PC-3 (cell line): Measurements from ENCODE around the gene HCAR3. TPM values are rescaled to one million over a fixed set of nuclear protein-coding genes. Genes with fewer than 3 reads are reported as not detected.

Experiments
- ATAC-seq: fragments of 200-7000 bp; cut with Tn5 transposase; 2 replicates; pipeline ENCODE4 v1.9.1; 2020; ENCODE audit warnings: mild to moderate bottlenecking, moderate library complexity
- BruUV-seq: library from RNA; stranded (reverse); fragments of 400-500 nt; replicated peaks from 2 replicates; lab custom pipeline; 2021; lab: Mats Ljungman, UMichigan
- CTCF ChIA-PET: fragments of 300-600 bp; sonication (Branson Sonifier 250); formaldehyde crosslinking; loops from one replicate; lab custom pipeline; 2022; ENCODE audit warnings: antibody characterized with exemption; lab: Charles Lee
- POLR2A ChIA-PET: fragments of 300-600 bp; sonication (Branson Sonifier 250); formaldehyde crosslinking; loops from one replicate; lab custom pipeline; 2022; ENCODE audit warnings: antibody characterized with exemption; ENCODE audit not compliant: unreplicated experiment; lab: Charles Lee
- DNase-seq: peaks from one replicate; pipeline ENCODE4 v3.0.0-alpha.2; 2015
- H2AFZ ChIP-seq: fragments of 300-600 bp; sonication (generic); 2 replicates; pipeline ENCODE4 v1.6.0; 2016; ENCODE audit warnings: antibody characterized with exemption, low read length
- H3F3A ChIP-seq: fragments of 300-600 bp; sonication (generic); one replicate; pipeline ENCODE4 v1.6.0; 2017; ENCODE audit warnings: antibody characterized with exemption, low read length, control low read depth, mild to moderate bottlenecking; ENCODE audit not compliant: unreplicated experiment
- H3K27ac ChIP-seq: fragments of 300-600 bp; sonication (generic); 2 replicates; pipeline ENCODE4 v1.5.1; 2016; ENCODE audit warnings: mild to moderate bottlenecking, low read length
- H3K27me3 ChIP-seq: fragments of 300-600 bp; sonication (generic); 2 replicates; pipeline ENCODE4 v1.6.1; 2016; ENCODE audit warnings: low read length, mixed read lengths
- H3K36me3 ChIP-seq: fragments of 300-600 bp; sonication (generic); 2 replicates; pipeline ENCODE4 v1.6.1; 2016; ENCODE audit warnings: low read depth, mixed run types, low read length, mixed read lengths
- H3K4me1 ChIP-seq: fragments of 300-600 bp; sonication (generic); 2 replicates; pipeline ENCODE4 v1.5.1; 2016; ENCODE audit warnings: low read length; ENCODE audit not compliant: insufficient read depth
- H3K4me2 ChIP-seq: fragments of 300-600 bp; sonication (generic); 2 replicates; pipeline ENCODE4 v1.6.0; 2016; ENCODE audit warnings: low read length
- H3K4me3 ChIP-seq: fragments of 300-600 bp; sonication (generic); 2 replicates; pipeline ENCODE4 v1.5.1; 2016; ENCODE audit warnings: mild to moderate bottlenecking, low read length, mixed read lengths
- H3K79me2 ChIP-seq: fragments of 300-600 bp; sonication (generic); 2 replicates; pipeline ENCODE4 v1.6.1; 2017; ENCODE audit warnings: low read length, mixed read lengths
- H3K9ac ChIP-seq: fragments of 300-600 bp; sonication (generic); 2 replicates; pipeline ENCODE4 v1.6.0; 2016; ENCODE audit warnings: mild to moderate bottlenecking, low read length
- H3K9me2 ChIP-seq: fragments of 300-600 bp; sonication (generic); replicated peaks from 2 replicates; pipeline ENCODE4 v1.6.1; 2016; ENCODE audit warnings: mixed run types, low read length, mixed read lengths
- H3K9me3 ChIP-seq: fragments of 300-600 bp; sonication (generic); 2 replicates; pipeline ENCODE4 v1.6.1; 2016; ENCODE audit warnings: low read length, mixed read lengths
- H4K20me1 ChIP-seq: fragments of 300-600 bp; sonication (generic); 2 replicates; pipeline ENCODE4 v1.6.1; 2016; ENCODE audit warnings: low read length, mixed read lengths
- CTCF ChIP-seq: fragments of 300-600 bp; sonication (generic); conservative IDR thresholded peaks from 2 replicates; pipeline ENCODE4 v1.5.1; 2017; ENCODE audit warnings: antibody characterized with exemption, low read depth, mild to moderate bottlenecking, low read length
- EZH2 ChIP-seq: fragments of 300-600 bp; sonication (generic); IDR thresholded peaks from one replicate; pipeline ENCODE4 v1.6.1; 2017; ENCODE audit warnings: antibody characterized with exemption, mild to moderate bottlenecking, low read length; ENCODE audit not compliant: unreplicated experiment
- EZH2phosphoT487 ChIP-seq: fragments of 300-600 bp; sonication (generic); IDR thresholded peaks from 2 replicates; pipeline ENCODE4 v1.6.1; 2018; ENCODE audit warnings: mild to moderate bottlenecking, antibody characterized with exemption, low read length, borderline replicate concordance
- intact Hi-C: fragments of 100-400 bp; cut with micrococcal nuclease; formaldehyde crosslinking; loops from 2 replicates; pipeline ENCODE4 v1.9.0; 2023
- total RNA-seq: library from RNA; depleted of rRNA; stranded (reverse); fragments of >200 nt; gene quantifications from 2 replicates; pipeline ENCODE4 v1.2.3, GENCODE V29; 2014

Gene HCAR3
- total RNA-seq, 1 experiment from 2014 or later = not detected

DNA sequence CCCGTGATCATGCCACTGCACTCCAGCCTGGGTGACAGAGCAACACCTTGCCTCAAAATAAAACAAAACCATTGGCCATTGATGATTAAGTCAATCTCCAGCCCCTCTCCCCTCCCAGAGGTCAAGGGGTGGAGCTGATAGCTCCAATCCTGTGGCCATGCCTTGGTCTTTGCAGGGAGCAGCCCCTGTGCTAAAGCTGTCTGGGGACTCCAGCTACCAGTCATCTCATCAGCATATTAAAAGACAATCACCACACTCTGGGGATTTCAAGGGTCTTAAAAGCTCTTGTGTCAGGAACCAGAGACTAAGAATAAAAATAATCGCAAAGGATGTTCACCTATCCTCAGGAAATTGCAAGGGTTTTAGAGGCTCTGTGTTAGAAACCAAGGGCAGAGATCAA lies 44.1 kb downstream of the HCAR3 start:
- Histone ChIP-seq H3K27me3 (no peaks in the 10 kb centered on the region), H3K9me3 (no peaks in the 10 kb centered on the region), H2AFZ (no peak overlapping the region), H3K79me2 (no peaks in the 10 kb centered on the region), H3K9ac (no peak overlapping the region), H3K4me2 (no peak overlapping the region), H3F3A (peaks cover 6% of the 10 kb centered on the region), H4K20me1 (no peaks in the 10 kb centered on the region), H3K9me2 (no peaks in the 10 kb centered on the region), H3K36me3 (no peaks in the 10 kb centered on the region), H3K4me1 (peaks cover 23% of the 10 kb centered on the region), H3K27ac (no peak overlapping the region), H3K4me3 (no peak overlapping the region)
- DNase-seq = no peak
- intact Hi-C loops = no loop called here
- ChIA-PET CTCF (no interaction called here), POLR2A (no interaction called here)
- TF ChIP-seq EZH2 (no peak), EZH2phosphoT487 (no peak), CTCF (no peak)
- no peak for ATAC-seq
- BruUV-seq = no TSS peak

DNA sequence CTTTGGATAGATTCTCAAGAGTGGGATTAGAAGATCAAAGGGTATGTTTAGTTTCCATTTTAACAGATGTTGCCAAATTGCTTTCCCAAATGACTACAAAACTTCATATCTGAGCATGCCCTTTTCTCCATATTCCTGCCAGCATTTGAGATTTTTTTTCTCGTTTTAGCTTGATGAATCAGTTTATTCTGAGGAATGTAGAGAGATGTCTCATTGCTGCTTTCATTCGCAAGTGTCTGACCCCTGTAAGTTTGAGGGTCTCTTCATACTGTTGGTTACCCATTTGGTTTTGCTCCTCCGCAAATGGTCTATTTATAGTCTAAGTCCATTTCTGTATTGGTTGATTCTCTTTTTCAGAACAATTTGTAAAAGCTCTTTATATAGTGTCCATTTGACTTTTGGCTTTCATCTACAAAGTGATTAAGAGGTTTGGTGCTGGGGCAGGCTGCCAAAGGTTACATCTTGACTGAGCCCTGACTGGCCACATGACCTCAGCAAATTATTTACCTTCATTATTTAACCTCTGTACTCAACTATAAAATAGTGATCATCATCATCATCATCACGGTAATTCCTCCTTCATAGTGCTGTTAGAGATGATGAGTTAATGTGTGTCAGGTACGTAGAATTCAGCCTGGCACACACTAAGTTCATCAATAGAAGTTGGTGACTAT lies 47.1 kb downstream of the HCAR3 start:
- ATAC-seq = peak; percentile 73
- H3K79me2 ChIP-seq = no peaks in the 10 kb centered on the region
- no peaks in the 10 kb centered on the region for H4K20me1 ChIP-seq
- intact Hi-C loops = loop anchor here (1.0 kb wide), 1 partner anchor 10 kb away; no protein-coding TSS in a partner anchor
- no peaks in the 10 kb centered on the region for H3K27me3 ChIP-seq
- POLR2A ChIA-PET = interaction anchor here (0.5 to 0.6 kb wide), 4 partner anchors 8 to 143 kb away, joined by 3 to 13 read pairs (median 4); no protein-coding TSS in a partner anchor
- peaks cover 23% of the 10 kb centered on the region for H3K4me1 ChIP-seq
- peak overlapping the region; percentile 1; the same call in 1 of the 2 replicates for H3K9ac ChIP-seq
- TF ChIP-seq EZH2phosphoT487 = no peak
- peak overlapping the region; percentile 76 for H3K27ac ChIP-seq
- peak overlapping the region; percentile 5; the same call in 1 of the 2 replicates for H3K4me3 ChIP-seq
- no peaks in the 10 kb centered on the region for H3K36me3 ChIP-seq
- H2AFZ ChIP-seq = peak overlapping the region; percentile 9; the same call in 1 of the 2 replicates
- H3K9me2 ChIP-seq = no peaks in the 10 kb centered on the region
- no TSS peak for BruUV-seq
- CTCF ChIA-PET = no interaction called here
- peak overlapping the region; percentile 45 for H3K4me2 ChIP-seq
- H3K9me3 ChIP-seq = no peaks in the 10 kb centered on the region
- peaks cover 6% of the 10 kb centered on the region for H3F3A ChIP-seq
- peak; percentile 91 for DNase-seq

DNA sequence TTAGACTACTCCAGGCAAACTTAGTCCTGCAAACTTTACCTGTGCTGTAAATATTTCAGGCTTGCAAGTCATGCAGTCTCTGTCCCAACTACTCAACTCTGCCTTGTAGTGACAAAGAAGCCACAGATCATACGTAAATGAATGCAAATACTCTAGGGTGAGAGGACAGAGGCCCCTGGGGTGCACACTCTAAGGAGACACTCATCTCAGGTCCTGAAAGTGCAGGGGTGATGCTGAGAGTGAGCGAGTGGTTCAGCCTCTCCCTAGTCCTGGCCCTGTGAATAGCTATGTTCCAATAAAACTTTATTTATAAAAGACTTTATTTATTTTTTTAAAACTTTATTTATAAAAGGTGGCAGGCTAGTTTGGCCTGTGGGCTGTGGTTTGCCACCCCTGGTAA lies 48.3 kb downstream of the HCAR3 start:
- TF ChIP-seq CTCF (no peak), EZH2 (no peak), EZH2phosphoT487 (no peak)
- Histone ChIP-seq H3F3A (peaks cover 6% of the 10 kb centered on the region), H2AFZ (no peak overlapping the region), H3K9me2 (no peaks in the 10 kb centered on the region), H3K9me3 (no peaks in the 10 kb centered on the region), H3K27me3 (no peaks in the 10 kb centered on the region), H3K36me3 (no peaks in the 10 kb centered on the region), H3K4me3 (no peak overlapping the region), H4K20me1 (no peaks in the 10 kb centered on the region), H3K9ac (no peak overlapping the region), H3K27ac (peak overlapping the region; percentile 76), H3K4me2 (no peak overlapping the region), H3K79me2 (no peaks in the 10 kb centered on the region), H3K4me1 (peaks cover 23% of the 10 kb centered on the region)
- intact Hi-C loops = no loop called here
- DNase-seq (no peak), ATAC-seq (no peak)
- CTCF ChIA-PET = interaction anchor here (0.7 kb wide), 1 partner anchor 56 kb away, joined by 5 read pairs; no protein-coding TSS in a partner anchor
- POLR2A ChIA-PET = interaction anchor here (0.5 to 0.6 kb wide), 2 partner anchors 10 to 11 kb away, joined by 3 to 7 read pairs; no protein-coding TSS in a partner anchor
- BruUV-seq = no TSS peak
